Gastroesophageal sphincter (tissue), 4 donors: ENCODE data around the gene NTNG2. TPM values are rescaled to one million over a fixed set of nuclear protein-coding genes. Genes with fewer than 3 reads are reported as not detected.

Experiments
- ATAC-seq: fragments of 150-250 bp; one replicate; pipeline ENCODE4 v1.9.1; 2016; ENCODE audit warnings: mild to moderate bottlenecking, moderate library complexity
- H3K27ac ChIP-seq, 4 donors: fragments of 200-600 bp; sonication (generic) in 3 of 4; 1 replicate in 3 of 4; 2 replicates in 1 of 4; pipeline ENCODE4 v1.5.1; 2016 to 2019
- H3K27me3 ChIP-seq: fragments of 200-600 bp; sonication (generic); one replicate; pipeline ENCODE4 v1.5.1; 2019
- H3K36me3 ChIP-seq, 2 donors: fragments of 200-600 bp; sonication (generic); one replicate each; pipeline ENCODE4 v1.5.1; 2019; ENCODE audit warnings: control low read depth in 1 of 2
- H3K4me1 ChIP-seq, 3 donors: fragments of 200-600 bp; sonication (generic); 1 replicate in 2 of 3; 2 replicates in 1 of 3; pipeline ENCODE4 v1.5.1; 2016 to 2019; ENCODE audit warnings: control low read depth in 2 of 3
- H3K4me3 ChIP-seq, 2 donors: fragments of 200-600 bp; sonication (generic); one replicate each; pipeline ENCODE4 v1.5.1; 2019; ENCODE audit warnings: mild to moderate bottlenecking in 1 of 2, moderate library complexity in 1 of 2
- H3K9me3 ChIP-seq, 3 donors: fragments of 200-600 bp; sonication (generic); one replicate each; pipeline ENCODE4 v1.5.1; 2017 to 2019; ENCODE audit warnings: control low read depth in 2 of 3
- CTCF ChIP-seq, 4 experiments: fragments of 200-600 bp in 2 of 4; fragments of 450-650 bp in 2 of 4; sonication (generic) in 1 of 4; IDR thresholded peaks; one replicate each; pipeline ENCODE4 v1.5.1; 2017 to 2019; ENCODE audit warnings: antibody characterized with exemption in 4 of 4, mild to moderate bottlenecking in 2 of 4, moderate library complexity in 2 of 4
- EP300 ChIP-seq: sonication (generic); formaldehyde crosslinking; IDR thresholded peaks from one replicate; pipeline ENCODE4 v1.6.1; 2017; ENCODE audit warnings: antibody characterized with exemption, mild to moderate bottlenecking
- POLR2A ChIP-seq, 2 donors: fragments of 450-650 bp; IDR thresholded peaks; one replicate each; pipeline ENCODE4 v1.6.1; 2017; ENCODE audit warnings: antibody characterized with exemption in 2 of 2, mild to moderate bottlenecking in 2 of 2, moderate library complexity in 1 of 2
- POLR2AphosphoS5 ChIP-seq: sonication (generic); formaldehyde crosslinking; IDR thresholded peaks from one replicate; pipeline ENCODE4 v1.6.1; 2017; ENCODE audit warnings: antibody characterized with exemption
- WGBS, 2 donors: methylation state at CpG; one replicate each; pipeline ENCODE4 v1.1.5; 2018; ENCODE audit warnings: low coverage in 1 of 2; 5-methylcytosine and 5-hydroxymethylcytosine counted together
- total RNA-seq, 4 donors: library from RNA; depleted of rRNA; stranded (reverse); fragments of >200 nt; gene quantifications; one replicate each; pipeline ENCODE4 v1.1.0, GENCODE V29; 2016

The NTNG2 gene
- total RNA-seq, 4 donors from 2014 or later, result 0.81 to 1.6 (median 1.3) TPM

GRCh38 chr9:132283863-132284262, 122.0 kb downstream of the NTNG2 start:
- Histone ChIP-seq H3K9me3 (no peaks in the 10 kb centered on the region), H3K27me3 (no peaks in the 10 kb centered on the region), H3K27ac (no peak overlapping the region), H3K4me1 (peaks cover 0 to 11% (median 0%) of the 10 kb centered on the region in 3 donors), H3K4me3 (no peak overlapping the region), H3K36me3 (peaks cover 4 to 95% of the 10 kb centered on the region in 2 donors)
- TF ChIP-seq CTCF (IDR thresholded peaks at IDR 0.05), result no peak
- no peak for TF ChIP-seq POLR2A (IDR thresholded peaks at IDR 0.05)
- TF ChIP-seq EP300, result no peak
- no peak for TF ChIP-seq POLR2AphosphoS5
- 83 to 84% methylated on average over 5 to 7 of the region's 7 CpGs for WGBS, 2 donors
- ATAC-seq, result no peak

- 72 to 76% methylated on average over 3 of the region's 3 CpGs for WGBS, 2 donors
- no peak for ATAC-seq
- Histone ChIP-seq H3K36me3 (peaks cover 4 to 81% of the 10 kb centered on the region in 2 donors), H3K9me3 (no peaks in the 10 kb centered on the region), H3K4me3 (no peak overlapping the region), H3K4me1 (peaks cover 0 to 16% (median 0%) of the 10 kb centered on the region in 3 donors), H3K27me3 (no peaks in the 10 kb centered on the region), H3K27ac (no peak overlapping the region)
- TF ChIP-seq CTCF (IDR thresholded peaks at IDR 0.05) (no peak), POLR2A (IDR thresholded peaks at IDR 0.05) (no peak), POLR2AphosphoS5 (no peak)
Measured at GRCh38 chr9:132287256-132287760, 125.5 kb downstream of the NTNG2 start.

- Histone ChIP-seq H3K9me3 (no peaks in the 10 kb centered on the region), H3K27ac (no peak overlapping the region), H3K4me3 (no peak overlapping the region), H3K27me3 (no peaks in the 10 kb centered on the region), H3K4me1 (peaks cover 0 to 16% (median 0%) of the 10 kb centered on the region in 3 donors), H3K36me3 (peaks cover 0 to 79% of the 10 kb centered on the region in 2 donors)
- ATAC-seq, result no peak
- TF ChIP-seq EP300 (no peak), POLR2A (IDR thresholded peaks at IDR 0.05) (no peak)
- 0% methylated on average over 1 of the region's 1 CpG for WGBS, 2 donors
Measured at GRCh38 chr9:132288361-132288760, 126.5 kb downstream of the NTNG2 start.

GRCh38 chr9:132288966-132289365, 127.1 kb downstream of the NTNG2 start:
- Histone ChIP-seq H3K4me3 (no peak overlapping the region), H3K36me3 (peaks cover 0 to 79% of the 10 kb centered on the region in 2 donors), H3K4me1 (peaks cover 0 to 16% (median 0%) of the 10 kb centered on the region in 3 donors), H3K27me3 (no peaks in the 10 kb centered on the region), H3K27ac (no peak overlapping the region), H3K9me3 (no peaks in the 10 kb centered on the region)
- 50 to 55% methylated on average over 2 of the region's 2 CpGs for WGBS, 2 donors
- ATAC-seq, result no peak
- no peak for TF ChIP-seq POLR2A (IDR thresholded peaks at IDR 0.05)
- TF ChIP-seq EP300, result no peak
- TF ChIP-seq CTCF (IDR thresholded peaks at IDR 0.05), result no peak
- no peak for TF ChIP-seq POLR2AphosphoS5

GRCh38 chr9:132293145-132293721, 131.4 kb downstream of the NTNG2 start:
- WGBS, 2 donors, result 87 to 92% methylated on average over 5 to 12 of the region's 13 CpGs
- Histone ChIP-seq H3K27ac (no peak overlapping the region), H3K4me1 (peaks cover 0 to 12% (median 0%) of the 10 kb centered on the region in 3 donors), H3K27me3 (no peaks in the 10 kb centered on the region), H3K36me3 (peaks cover 5 to 79% of the 10 kb centered on the region in 2 donors), H3K4me3 (no peak overlapping the region), H3K9me3 (no peaks in the 10 kb centered on the region)
- TF ChIP-seq EP300 (no peak), POLR2A (IDR thresholded peaks at IDR 0.05) (no peak)
- ATAC-seq, result no peak

Other genes starting within 250 kb of the NTNG2 start
- 10 to 100 TPM; 13.2 to 21.0 (median 13.9) TPM for gene MED27, start 82.2 kb upstream of the NTNG2 start, total RNA-seq
- gene SETX, start 192.9 kb downstream of the NTNG2 start, total RNA-seq, result 10 to 100 TPM; 45.7 to 67.1 (median 53.5) TPM
- gene TTF1, start 244.8 kb downstream of the NTNG2 start, total RNA-seq, result 10 to 100 TPM; 14.5 to 19.7 (median 16.1) TPM
- gene CFAP77, start 248.2 kb downstream of the NTNG2 start, total RNA-seq, result not detected